Upper lobe of left lung (tissue), 4 donors: Measurements from ENCODE around the gene IFT43.

Experiments used
- EP300 ChIP-seq, 4 donors: sonication (generic); formaldehyde crosslinking; IDR thresholded peaks; one replicate each; pipeline ENCODE4 v1.5.1; 2017; ENCODE audit warnings: antibody characterized with exemption in 4 of 4, control low read depth in 2 of 4
- POLR2A ChIP-seq, 4 donors: fragments of 450-650 bp; IDR thresholded peaks; one replicate each; pipeline ENCODE4 v1.5.1; 2016 to 2017; ENCODE audit warnings: antibody characterized with exemption in 4 of 4, mild to moderate bottlenecking in 2 of 4
- POLR2AphosphoS5 ChIP-seq, 2 donors: sonication (generic); formaldehyde crosslinking; IDR thresholded peaks; one replicate each; pipeline ENCODE4 v1.5.1; 2017; ENCODE audit warnings: antibody characterized with exemption in 2 of 2
- TF ChIP-seq, protein P1 (sequence below), 6 experiments: fragments of 450-650 bp in 4 of 6; fragments of 200-600 bp in 2 of 6; sonication (generic) in 2 of 6; IDR thresholded peaks; one replicate each; pipeline ENCODE4 v1.5.1; 2016 to 2019; ENCODE audit warnings: antibody characterized with exemption in 6 of 6

DNA sequence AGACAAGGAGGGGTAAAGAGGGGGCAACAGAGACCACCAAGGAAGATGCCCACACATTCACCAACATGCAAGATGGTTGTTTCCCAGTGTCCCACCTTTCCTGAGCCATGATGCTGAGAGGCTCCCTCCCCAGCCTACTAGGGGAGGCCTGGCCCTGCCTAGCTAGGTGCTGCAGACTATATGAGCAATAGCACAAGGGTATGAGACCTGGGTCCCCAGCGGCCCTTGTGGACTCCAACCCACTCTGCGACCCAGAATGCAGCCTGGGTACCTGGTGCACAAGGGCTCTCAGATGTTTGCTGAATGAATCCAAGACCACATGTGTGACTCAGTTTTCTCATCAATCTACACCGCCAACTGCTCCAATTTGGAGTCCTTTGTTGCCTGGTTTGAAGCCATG lies 17.7 kb upstream of the IFT43 start:
- TF ChIP-seq, protein P1, sequence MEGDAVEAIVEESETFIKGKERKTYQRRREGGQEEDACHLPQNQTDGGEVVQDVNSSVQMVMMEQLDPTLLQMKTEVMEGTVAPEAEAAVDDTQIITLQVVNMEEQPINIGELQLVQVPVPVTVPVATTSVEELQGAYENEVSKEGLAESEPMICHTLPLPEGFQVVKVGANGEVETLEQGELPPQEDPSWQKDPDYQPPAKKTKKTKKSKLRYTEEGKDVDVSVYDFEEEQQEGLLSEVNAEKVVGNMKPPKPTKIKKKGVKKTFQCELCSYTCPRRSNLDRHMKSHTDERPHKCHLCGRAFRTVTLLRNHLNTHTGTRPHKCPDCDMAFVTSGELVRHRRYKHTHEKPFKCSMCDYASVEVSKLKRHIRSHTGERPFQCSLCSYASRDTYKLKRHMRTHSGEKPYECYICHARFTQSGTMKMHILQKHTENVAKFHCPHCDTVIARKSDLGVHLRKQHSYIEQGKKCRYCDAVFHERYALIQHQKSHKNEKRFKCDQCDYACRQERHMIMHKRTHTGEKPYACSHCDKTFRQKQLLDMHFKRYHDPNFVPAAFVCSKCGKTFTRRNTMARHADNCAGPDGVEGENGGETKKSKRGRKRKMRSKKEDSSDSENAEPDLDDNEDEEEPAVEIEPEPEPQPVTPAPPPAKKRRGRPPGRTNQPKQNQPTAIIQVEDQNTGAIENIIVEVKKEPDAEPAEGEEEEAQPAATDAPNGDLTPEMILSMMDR (IDR thresholded peaks at IDR 0.05), result no peak
- TF ChIP-seq POLR2A (IDR thresholded peaks at IDR 0.05) (no peak), POLR2AphosphoS5 (IDR thresholded peaks at IDR 0.05) (no peak), EP300 (IDR thresholded peaks at IDR 0.05) (no peak)
